BLaER1 treated with 17β-estradiol and CSF1 and Interleukin-3, amounts not matched to agents 10 nM and 100 nM (cell line): Measurements from ENCODE around the gene PPFIBP2.

Experiments used
- H3K27ac ChIP-seq, 11 experiments: shearing (Covaris generic); formaldehyde crosslinking; 2 replicates each; pipeline ENCODE4 v1.8.1; 2022
- H3K27me3 ChIP-seq, 11 experiments: shearing (Covaris generic); formaldehyde crosslinking; 2 replicates each; pipeline ENCODE4 v1.8.1; 2022
- H3K36me3 ChIP-seq, 11 experiments: shearing (Covaris generic); formaldehyde crosslinking; 2 replicates each; pipeline ENCODE4 v1.8.1; 2022
- H3K4me1 ChIP-seq, 10 experiments: shearing (Covaris generic); formaldehyde crosslinking; 2 replicates each; pipeline ENCODE4 v1.8.1; 2022
- H3K4me2 ChIP-seq, 11 experiments: shearing (Covaris generic); formaldehyde crosslinking; 2 replicates each; pipeline ENCODE4 v1.8.1; 2022
- H3K4me3 ChIP-seq, 10 experiments: shearing (Covaris generic); formaldehyde crosslinking; 2 replicates each; pipeline ENCODE4 v1.8.1; 2022
- H3K9ac ChIP-seq, 11 experiments: shearing (Covaris generic); formaldehyde crosslinking; 2 replicates each; pipeline ENCODE4 v1.8.1; 2022
- H3K9me3 ChIP-seq, 11 experiments: shearing (Covaris generic); formaldehyde crosslinking; replicated peaks in 1 of 11; 2 replicates each; pipeline ENCODE4 v1.8.1; 2022
- H4K20me1 ChIP-seq, 11 experiments: shearing (Covaris generic); formaldehyde crosslinking; 2 replicates each; pipeline ENCODE4 v1.8.1; 2022
- Cebpa-rat ChIP-seq, 11 experiments: shearing (Covaris generic); IDR thresholded peaks; 2 replicates each; pipeline ENCODE4 v1.8.1; 2022

The PPFIBP2 gene

DNA sequence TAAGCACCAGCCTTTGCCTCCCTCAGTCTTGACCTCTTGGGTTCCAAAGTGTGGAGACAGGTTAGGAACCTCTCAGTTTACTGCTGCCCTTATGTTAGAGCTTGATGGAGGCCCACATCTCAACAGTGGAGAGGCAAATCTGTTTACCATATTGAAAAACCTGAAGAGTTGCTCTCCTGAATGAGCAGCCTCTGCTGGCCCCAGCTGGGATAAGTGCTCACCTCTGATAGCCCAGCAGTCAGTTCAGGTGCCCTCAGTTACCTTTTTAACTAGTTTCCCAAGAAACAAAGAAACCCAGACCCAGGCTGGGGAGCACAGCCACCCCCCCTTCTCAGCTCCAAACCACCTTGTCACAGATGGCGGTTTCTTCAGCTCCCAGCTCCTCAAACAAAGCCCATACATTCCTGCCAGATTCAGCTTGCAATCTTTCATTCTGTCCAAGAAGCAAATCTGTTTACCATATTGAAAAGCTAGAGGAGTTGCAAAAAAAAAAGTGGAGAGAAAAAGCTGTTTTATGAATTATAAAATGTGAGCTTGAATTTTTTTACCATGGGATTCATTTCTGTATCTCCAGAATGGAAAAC is 57.2 kb downstream of the PPFIBP2 start:
- Histone ChIP-seq H3K27me3 (peaks cover 42 to 89% (median 75%) of the 10 kb centered on the region in 11 experiments), H4K20me1 (peaks cover 59 to 100% (median 72%) of the 10 kb centered on the region in 11 experiments; a peak in 20 of 22 replicates), H3K4me3 (no peak overlapping the region), H3K9ac (no peak overlapping the region), H3K4me1 (peaks cover 8 to 51% (median 9%) of the 10 kb centered on the region in 10 experiments), H3K27ac (no peak overlapping the region), H3K36me3 (peaks cover 3 to 61% (median 7%) of the 10 kb centered on the region in 11 experiments; a peak in 11 of 22 replicates), H3K4me2 (no peak overlapping the region), H3K9me3 (peaks cover 9 to 14% (median 12%) of the 10 kb centered on the region in 11 experiments; a peak in 20 of 22 replicates)
- TF ChIP-seq Cebpa-rat (IDR thresholded peaks at IDR 0.05) = no peak

DNA sequence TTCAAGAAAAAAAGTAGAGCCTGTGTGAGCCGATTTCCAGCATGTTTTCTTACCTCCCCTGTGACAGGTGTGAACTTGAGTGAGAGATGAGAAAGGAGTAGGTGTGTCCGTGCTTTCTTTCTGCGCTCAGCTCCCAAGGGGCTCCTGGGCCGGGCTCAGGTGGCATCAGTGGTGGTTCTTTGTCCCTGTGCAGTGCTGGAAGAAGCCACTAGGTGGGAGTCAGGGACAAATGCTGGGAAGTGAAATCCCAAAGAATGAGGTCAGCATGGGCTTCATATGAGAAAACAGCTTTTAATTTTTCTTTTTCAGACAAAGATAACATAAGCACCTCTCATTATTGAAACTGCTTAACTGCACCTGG is 57.8 kb downstream of the PPFIBP2 start:
- no peak for TF ChIP-seq Cebpa-rat (IDR thresholded peaks at IDR 0.05)
- Histone ChIP-seq H3K9me3 (peaks cover 9 to 14% (median 12%) of the 10 kb centered on the region in 11 experiments; a peak in 20 of 22 replicates), H3K4me1 (peaks cover 14 to 57% (median 15%) of the 10 kb centered on the region in 10 experiments), H3K4me2 (peak overlapping the region in 3 of 11 experiments; percentile 61 to 71 (median 66); a peak in 6 of 22 replicates), H4K20me1 (peaks cover 65 to 100% (median 78%) of the 10 kb centered on the region in 11 experiments; a peak in 20 of 22 replicates), H3K36me3 (peaks cover 0 to 55% (median 7%) of the 10 kb centered on the region in 11 experiments; a peak in 11 of 22 replicates), H3K9ac (no peak overlapping the region), H3K4me3 (no peak overlapping the region), H3K27me3 (peaks cover 48 to 94% (median 81%) of the 10 kb centered on the region in 11 experiments), H3K27ac (no peak overlapping the region)

DNA sequence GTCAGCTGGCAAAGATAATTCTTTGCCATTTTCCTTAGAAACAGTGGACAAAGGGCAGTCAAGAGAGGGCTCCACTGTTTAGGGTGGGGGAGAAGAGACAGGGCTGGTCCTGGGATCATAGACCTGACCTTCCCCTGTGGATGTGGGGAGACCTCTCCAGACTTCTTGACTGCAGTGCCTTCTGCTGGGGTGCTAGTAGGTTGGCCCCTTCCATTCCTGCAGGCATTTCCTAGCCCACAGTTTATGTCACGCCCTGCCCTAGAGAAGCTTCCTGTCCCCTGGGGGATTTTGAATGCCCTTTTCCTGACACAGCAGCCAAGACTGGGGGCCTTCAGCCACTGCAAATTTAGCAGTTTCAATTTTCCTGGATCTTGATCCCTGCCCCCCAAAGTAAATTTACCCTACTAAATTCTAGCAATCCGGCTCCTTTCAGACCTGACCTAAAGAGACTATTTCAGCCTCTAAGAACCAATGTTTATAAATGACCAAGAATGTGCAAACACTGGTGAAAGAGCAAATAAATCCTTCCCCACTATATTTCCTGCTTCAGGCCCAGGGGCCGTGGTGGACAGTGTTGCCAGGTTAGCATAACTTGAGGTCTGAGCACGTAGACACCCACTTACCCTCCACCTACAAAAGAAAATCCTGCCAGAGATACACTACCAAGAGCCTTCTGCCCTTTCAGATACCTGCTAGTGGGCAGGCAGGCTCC is 58.4 kb downstream of the PPFIBP2 start:
- H3K27me3 ChIP-seq = peaks cover 48 to 99% (median 86%) of the 10 kb centered on the region in 11 experiments
- H3K4me2 ChIP-seq = peak overlapping the region in 3 of 11 experiments; percentile 61 to 71 (median 66); a peak in 6 of 22 replicates
- peaks cover 9 to 14% (median 12%) of the 10 kb centered on the region in 11 experiments; a peak in 20 of 22 replicates for H3K9me3 ChIP-seq
- H3K4me3 ChIP-seq = no peak overlapping the region
- no peak overlapping the region for H3K27ac ChIP-seq
- no peak for TF ChIP-seq Cebpa-rat (IDR thresholded peaks at IDR 0.05)
- H3K9ac ChIP-seq = peak overlapping the region in 1 of 11 experiments; percentile 30; a peak in 1 of 22 replicates
- peaks cover 0 to 50% (median 7%) of the 10 kb centered on the region in 11 experiments; a peak in 11 of 22 replicates for H3K36me3 ChIP-seq
- H4K20me1 ChIP-seq = peaks cover 70 to 100% (median 83%) of the 10 kb centered on the region in 11 experiments; a peak in 20 of 22 replicates
- H3K4me1 ChIP-seq = peaks cover 19 to 62% (median 20%) of the 10 kb centered on the region in 10 experiments

DNA sequence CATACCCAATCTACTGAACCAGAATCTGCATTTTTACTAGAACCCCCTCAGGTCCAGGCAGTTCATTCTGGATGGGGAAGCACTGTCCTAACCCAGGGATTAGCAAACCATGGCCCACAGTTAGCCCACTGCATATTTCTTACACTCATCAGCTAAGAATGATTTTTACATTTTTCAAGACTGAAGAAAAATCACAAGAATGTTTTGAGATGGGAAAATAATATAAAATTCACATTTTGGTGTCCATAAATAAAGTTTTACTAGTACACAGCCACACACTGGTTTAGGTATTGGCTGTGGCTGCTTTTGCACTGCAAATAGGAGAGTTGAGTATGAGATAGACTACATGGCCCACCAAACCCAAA is 59.4 kb downstream of the PPFIBP2 start:
- Histone ChIP-seq H4K20me1 (peaks cover 80 to 100% (median 92%) of the 10 kb centered on the region in 11 experiments; a peak in 20 of 22 replicates), H3K27ac (no peak overlapping the region)

DNA sequence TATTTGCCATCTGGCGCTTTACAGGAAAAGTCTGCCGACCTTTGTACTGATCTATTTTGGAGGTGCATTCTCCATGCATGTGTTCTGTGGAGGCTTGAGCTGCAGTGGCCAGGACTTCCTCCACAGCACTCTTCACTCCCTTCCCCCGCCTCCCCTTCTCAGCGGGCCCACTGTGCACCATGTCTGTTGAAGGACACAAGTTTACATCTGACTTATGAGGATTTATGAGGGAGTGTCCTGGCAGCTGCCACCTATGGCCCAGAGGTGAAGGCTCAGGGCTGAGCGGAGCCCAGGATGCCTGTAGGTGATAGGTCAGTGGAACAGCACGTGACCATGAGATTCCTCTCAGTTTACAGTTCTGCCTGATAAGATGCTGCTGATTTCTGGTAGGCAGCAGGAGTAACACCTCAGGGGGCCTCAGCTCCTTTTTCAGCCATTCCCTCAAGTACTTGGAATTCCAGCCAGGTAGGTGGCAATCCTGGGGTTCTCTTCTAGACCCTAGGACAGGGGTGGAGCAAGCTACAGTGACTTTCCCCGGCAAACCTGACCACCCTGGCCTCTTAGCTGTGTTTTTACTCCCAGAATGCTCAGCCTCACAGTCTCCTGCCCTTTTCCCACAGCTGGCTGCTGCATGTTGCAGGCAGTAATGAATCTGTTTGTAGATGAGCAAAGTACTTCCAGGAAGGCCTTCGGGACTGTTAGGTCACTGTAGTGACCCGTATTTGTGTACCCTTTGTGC is 59.9 kb downstream of the PPFIBP2 start:
- Histone ChIP-seq H3K36me3 (peaks cover 0 to 36% (median 0%) of the 10 kb centered on the region in 11 experiments; a peak in 5 of 22 replicates), H3K4me2 (peak overlapping the region in 1 of 11 experiments; percentile 17; a peak in 1 of 22 replicates), H3K9me3 (peaks cover 0 to 6% (median 2%) of the 10 kb centered on the region in 11 experiments; a peak in 7 of 22 replicates), H3K27ac (no peak overlapping the region), H3K27me3 (peaks cover 48 to 100% (median 98%) of the 10 kb centered on the region in 11 experiments), H3K9ac (no peak overlapping the region), H3K4me3 (no peak overlapping the region), H3K4me1 (peaks cover 35 to 76% (median 36%) of the 10 kb centered on the region in 10 experiments), H4K20me1 (peaks cover 82 to 100% (median 98%) of the 10 kb centered on the region in 11 experiments; a peak in 20 of 22 replicates)
- TF ChIP-seq Cebpa-rat (IDR thresholded peaks at IDR 0.05) = no peak

More for the DNA sequence above, 59.4 kb downstream of the PPFIBP2 start:
- H3K36me3 ChIP-seq = peaks cover 0 to 40% (median 4%) of the 10 kb centered on the region in 11 experiments; a peak in 11 of 22 replicates
- peak overlapping the region in 1 of 11 experiments; percentile 17; a peak in 1 of 22 replicates for H3K4me2 ChIP-seq
- H3K4me3 ChIP-seq = no peak overlapping the region
- peaks cover 4 to 11% (median 7%) of the 10 kb centered on the region in 11 experiments; a peak in 20 of 22 replicates for H3K9me3 ChIP-seq
- TF ChIP-seq Cebpa-rat (IDR thresholded peaks at IDR 0.05) = no peak
- peaks cover 48 to 100% (median 95%) of the 10 kb centered on the region in 11 experiments for H3K27me3 ChIP-seq
- no peak overlapping the region for H3K9ac ChIP-seq
- H3K4me1 ChIP-seq = peaks cover 29 to 72% (median 31%) of the 10 kb centered on the region in 10 experiments

DNA sequence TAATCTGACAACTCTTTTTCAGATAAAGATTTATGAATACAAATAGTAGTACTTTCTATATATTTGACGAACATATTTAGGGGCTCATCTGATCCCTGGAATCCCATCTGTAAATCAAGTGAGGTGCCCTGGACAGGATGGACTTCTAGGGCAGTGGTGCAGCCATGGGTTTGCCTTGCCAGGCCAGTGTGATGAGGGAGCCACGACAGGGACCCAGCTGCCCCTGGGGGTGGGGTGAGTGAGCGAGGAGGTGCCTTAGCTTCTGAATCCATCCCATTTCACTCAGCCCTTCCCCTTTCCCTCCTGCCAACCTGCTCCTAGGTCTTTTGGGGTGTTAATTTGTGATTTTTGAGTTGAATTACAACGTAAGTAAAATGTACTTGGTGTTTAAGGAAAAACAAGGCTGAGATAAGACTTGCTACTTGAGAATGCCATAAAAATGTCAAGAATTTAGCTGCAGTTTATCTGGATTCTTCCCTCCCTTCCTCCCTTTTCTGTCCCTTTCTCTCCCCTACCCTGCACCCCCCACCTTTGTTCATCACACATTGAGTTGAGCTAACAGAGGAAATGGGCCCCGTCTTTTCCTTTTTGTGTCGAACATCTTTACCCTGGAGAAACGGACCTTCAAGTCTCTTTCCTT is 60.8 kb downstream of the PPFIBP2 start:
- peaks cover 40 to 82% (median 42%) of the 10 kb centered on the region in 10 experiments for H3K4me1 ChIP-seq
- no peak overlapping the region for H3K9ac ChIP-seq
- TF ChIP-seq Cebpa-rat (IDR thresholded peaks at IDR 0.05) = no peak
- peaks cover 73 to 100% (median 98%) of the 10 kb centered on the region in 11 experiments; a peak in 20 of 22 replicates for H4K20me1 ChIP-seq
- H3K36me3 ChIP-seq = peaks cover 0 to 36% (median 0%) of the 10 kb centered on the region in 11 experiments; a peak in 4 of 22 replicates
- H3K4me3 ChIP-seq = no peak overlapping the region
- H3K4me2 ChIP-seq = peak overlapping the region in 2 of 11 experiments; percentile 82 to 90; a peak in 3 of 22 replicates
- H3K9me3 ChIP-seq = no peaks in the 10 kb centered on the region
- peaks cover 48 to 100% (median 98%) of the 10 kb centered on the region in 11 experiments for H3K27me3 ChIP-seq
- no peak overlapping the region for H3K27ac ChIP-seq

DNA sequence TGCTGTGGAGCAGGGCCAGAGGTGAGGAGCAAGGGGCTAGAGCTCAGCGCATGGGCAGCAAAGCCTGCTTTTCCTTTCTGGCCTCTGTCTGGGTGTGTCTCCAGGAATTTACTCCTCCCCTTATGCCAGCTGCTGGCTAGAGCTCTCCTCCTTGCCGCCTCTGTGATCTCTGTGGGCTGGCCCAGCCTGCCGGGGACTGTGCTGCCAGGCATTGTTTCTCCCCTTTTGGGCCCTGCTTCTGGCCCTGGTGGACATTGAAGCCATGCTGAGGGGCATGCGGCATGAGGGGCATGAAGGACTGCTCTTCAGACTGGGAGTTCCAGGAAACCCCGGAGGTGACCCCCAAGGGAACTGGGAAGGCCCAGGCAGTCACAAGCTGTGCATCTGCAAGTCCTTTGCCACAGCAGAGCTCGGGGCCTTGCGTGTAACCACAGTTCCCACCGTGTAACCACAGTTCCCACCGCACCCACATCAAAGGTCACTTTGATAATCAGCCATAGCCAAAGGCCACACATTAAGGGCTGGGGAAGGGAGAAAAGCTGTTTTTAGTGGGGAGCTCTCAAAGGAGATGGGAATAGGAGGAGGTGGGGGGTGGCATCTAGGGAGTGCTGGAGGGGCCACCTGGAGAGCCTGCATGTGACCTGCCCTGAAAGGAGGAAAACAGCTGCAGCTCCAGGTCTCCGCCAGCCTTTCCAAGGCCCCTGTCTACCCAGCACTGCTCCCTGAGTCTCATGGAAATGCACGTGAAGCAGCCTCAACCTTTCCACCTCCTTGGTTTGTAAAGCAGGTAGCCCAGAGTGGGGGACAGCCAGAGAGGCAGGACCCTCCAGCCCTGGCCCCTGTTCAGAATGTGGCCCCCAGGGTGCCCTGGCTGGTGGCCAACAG is 62.3 kb downstream of the PPFIBP2 start:
- peaks cover 71 to 100% (median 98%) of the 10 kb centered on the region in 11 experiments; a peak in 20 of 22 replicates for H4K20me1 ChIP-seq
- H3K36me3 ChIP-seq = peaks cover 0 to 36% (median 0%) of the 10 kb centered on the region in 11 experiments; a peak in 4 of 22 replicates
- no peak overlapping the region for H3K4me3 ChIP-seq
- no peaks in the 10 kb centered on the region for H3K9me3 ChIP-seq
- H3K4me1 ChIP-seq = peaks cover 40 to 97% (median 42%) of the 10 kb centered on the region in 10 experiments
- TF ChIP-seq Cebpa-rat (IDR thresholded peaks at IDR 0.05) = no peak
- H3K27ac ChIP-seq = peak overlapping the region in 1 of 11 experiments; percentile 16; a peak in 1 of 22 replicates
- peak overlapping the region; percentile 70 to 97 (median 89) for H3K4me2 ChIP-seq
- peak overlapping the region in 2 of 11 experiments; percentile 8 to 14; a peak in 1 of 22 replicates for H3K9ac ChIP-seq
- peaks cover 62 to 100% (median 98%) of the 10 kb centered on the region in 11 experiments for H3K27me3 ChIP-seq
